Fibroblast of lung (primary cell): ENCODE measurements around the gene ANKRD45. TPM values are rescaled to one million over a fixed set of nuclear protein-coding genes. Genes with fewer than 3 reads are reported as not detected.
A peak's percentile ranks its signal among the peaks of the same experiment; 100 is the strongest.
"Not testable (repeated sequence)": the region's sequence is repeated elsewhere in the genome, so short reads cannot be mapped to it uniquely, and the experiment has no call there.

Experiments
- DNase-seq, 2 donors: peaks; one replicate each; pipeline versions ENCODE4 v3.0.0 to v3.0.0-alpha.2; 2010; ENCODE audit warnings: low read depth in 2 of 2
- H2AFZ ChIP-seq: 2 replicates; pipeline ENCODE4 v1.5.1; 2012; ENCODE audit warnings: low read length, control low read depth, inconsistent platforms
- H3K27ac ChIP-seq: 2 replicates; pipeline ENCODE4 v1.5.1; 2011; ENCODE audit warnings: low read length, control low read depth; ENCODE audit not compliant: insufficient read depth
- H3K27me3 ChIP-seq: 2 replicates; pipeline ENCODE4 v1.5.1; 2011; ENCODE audit warnings: mild to moderate bottlenecking, low read length; ENCODE audit not compliant: control insufficient read depth, insufficient read depth
- H3K36me3 ChIP-seq: 2 replicates; pipeline ENCODE4 v1.5.1; 2011; ENCODE audit warnings: low read length; ENCODE audit not compliant: control insufficient read depth, insufficient read depth
- H3K4me1 ChIP-seq: 2 replicates; pipeline ENCODE4 v1.5.1; 2011; ENCODE audit warnings: low read length; ENCODE audit not compliant: control insufficient read depth, insufficient read depth; ENCODE audit errors: extremely low read depth
- H3K4me2 ChIP-seq: 2 replicates; pipeline ENCODE4 v1.5.1; 2011; ENCODE audit warnings: low read length, control low read depth; ENCODE audit not compliant: insufficient read depth; ENCODE audit errors: extremely low read depth
- H3K4me3 ChIP-seq, 4 experiments: fragments of 200-600 bp in 1 of 4; sonication (generic) in 1 of 4; replicated peaks in 1 of 4; 2 replicates each; pipeline ENCODE4 v1.5.1; 2011 to 2016; ENCODE audit warnings: low read length in 4 of 4, low read depth in 3 of 4, mild to moderate bottlenecking in 3 of 4, control low read depth in 2 of 4, inconsistent platforms in 1 of 4, mixed read lengths in 1 of 4; ENCODE audit not compliant: insufficient read depth in 1 of 4; ENCODE audit errors: control extremely low read depth in 1 of 4
- H3K79me2 ChIP-seq: 2 replicates; pipeline ENCODE4 v1.5.1; 2012; ENCODE audit warnings: mild to moderate bottlenecking, low read length, inconsistent platforms; ENCODE audit not compliant: control insufficient read depth, insufficient read depth
- H3K9ac ChIP-seq: 2 replicates; pipeline ENCODE4 v1.5.1; 2011; ENCODE audit warnings: mild to moderate bottlenecking, low read length, control low read depth; ENCODE audit not compliant: insufficient read depth
- H3K9me3 ChIP-seq: 2 replicates; pipeline ENCODE4 v1.5.1; 2012; ENCODE audit warnings: low read depth, low read length; ENCODE audit not compliant: control insufficient read depth, insufficient read depth
- H4K20me1 ChIP-seq: 2 replicates; pipeline ENCODE4 v1.5.1; 2011; ENCODE audit warnings: low read length; ENCODE audit not compliant: control insufficient read depth, insufficient read depth; ENCODE audit errors: extremely low read depth
- CTCF ChIP-seq, 2 donors: IDR thresholded peaks in 1 of 2; conservative IDR thresholded peaks in 1 of 2; 1 replicate in 1 of 2; 2 replicates in 1 of 2; pipeline ENCODE4 v1.5.1; 2011 to 2012; ENCODE audit warnings: low read length in 2 of 2, control low read depth in 1 of 2, inconsistent platforms in 1 of 2, low read depth in 1 of 2, mild to moderate bottlenecking in 1 of 2
- EZH2 ChIP-seq: IDR thresholded peaks from 2 replicates; pipeline ENCODE4 v1.5.1; 2012; ENCODE audit warnings: low read length, control low read depth, mild to moderate bottlenecking; ENCODE audit errors: missing control alignments
- polyA plus RNA-seq, 2 donors: library from polyadenylated mRNA; depleted of rRNA in 1 of 2; stranded (reverse) in 1 of 2; unstranded in 1 of 2; fragments of >200 nt; gene quantifications; 2 replicates each; pipeline ENCODE4 v1.2.1, GENCODE V29; 2011 to 2012; ENCODE audit warnings: missing spikeins in 1 of 2
- total RNA-seq: library from RNA; depleted of rRNA; stranded (reverse); fragments of >200 nt; gene quantifications from 2 replicates; pipeline ENCODE4 v1.2.1, GENCODE V29; 2014

ANKRD45 gene
- total and polyA plus RNA-seq, 2 donors (not counting 1 experiment from before 2014, with no cell fraction given), result 0.43 to 1.7 TPM

- Histone ChIP-seq H3K27ac (no peak overlapping the region), H3K4me1 (no peaks in the 10 kb centered on the region), H3K9me3 (no peaks in the 10 kb centered on the region)
Observed at GRCh38 chr1:173660306-173660705, 9.3 kb downstream of the ANKRD45 start.

GRCh38 chr1:173648880-173649605, 20.6 kb downstream of the ANKRD45 start:
- Histone ChIP-seq H3K4me1 (no peaks in the 10 kb centered on the region), H3K79me2 (no peaks in the 10 kb centered on the region), H3K36me3 (no peaks in the 10 kb centered on the region), H4K20me1 (no peaks in the 10 kb centered on the region), H3K4me2 (no peak overlapping the region), H3K9ac (no peak overlapping the region), H2AFZ (no peak overlapping the region), H3K27ac (no peak overlapping the region), H3K4me3 (no peak overlapping the region), H3K27me3 (no peaks in the 10 kb centered on the region), H3K9me3 (no peaks in the 10 kb centered on the region)
- DNase-seq, result peak in 1 of 2 donors; percentile 22
- no peak for TF ChIP-seq CTCF (conservative IDR thresholded peaks at IDR 0.05 in 1 of 2, IDR thresholded peaks at IDR 0.05 in 1 of 2; ENCODE audit: low read depth in 1 of 2, low read length in 2 of 2)
- TF ChIP-seq EZH2, result no peak

More at GRCh38 chr1:173660306-173660705, 9.3 kb downstream of the ANKRD45 start:
- Histone ChIP-seq H3K27me3 (no peaks in the 10 kb centered on the region), H3K4me3 (no peak overlapping the region), H4K20me1 (no peaks in the 10 kb centered on the region), H3K9ac (no peak overlapping the region), H3K36me3 (no peaks in the 10 kb centered on the region), H3K4me2 (no peak overlapping the region), H3K79me2 (no peaks in the 10 kb centered on the region), H2AFZ (no peak overlapping the region)
- TF ChIP-seq EZH2 (no peak), CTCF (conservative IDR thresholded peaks at IDR 0.05 in 1 of 2, IDR thresholded peaks at IDR 0.05 in 1 of 2; ENCODE audit: low read depth in 1 of 2, low read length in 2 of 2) (no peak)
- DNase-seq, result no peak

- Histone ChIP-seq H3K4me2 (no peak overlapping the region), H3K9me3 (no peaks in the 10 kb centered on the region), H3K79me2 (no peaks in the 10 kb centered on the region), H3K4me1 (no peaks in the 10 kb centered on the region), H3K4me3 (no peak overlapping the region), H3K27ac (no peak overlapping the region), H3K9ac (no peak overlapping the region), H2AFZ (no peak overlapping the region), H3K36me3 (no peaks in the 10 kb centered on the region), H3K27me3 (no peaks in the 10 kb centered on the region), H4K20me1 (no peaks in the 10 kb centered on the region)
- no peak for DNase-seq
- TF ChIP-seq EZH2, result no peak
- TF ChIP-seq CTCF (conservative IDR thresholded peaks at IDR 0.05 in 1 of 2, IDR thresholded peaks at IDR 0.05 in 1 of 2; ENCODE audit: low read depth in 1 of 2, low read length in 2 of 2), result no peak
Observed at GRCh38 chr1:173646656-173647055, 23.0 kb downstream of the ANKRD45 start.

- not testable (repeated sequence) for H3K27me3 ChIP-seq, H3K9me3 ChIP-seq, H3K4me1 ChIP-seq, H3K4me3 ChIP-seq, H4K20me1 ChIP-seq, H3K9ac ChIP-seq, H3K4me2 ChIP-seq, H3K36me3 ChIP-seq, H3K27ac ChIP-seq, H2AFZ ChIP-seq, H3K79me2 ChIP-seq
- peak; percentile 7 to 25 for DNase-seq
Observed at GRCh38 chr1:173642450-173643139, 27.1 kb downstream of the ANKRD45 start.
